VCaP (cell line): ENCODE results near the gene OGDH.

Experiments
- H3K27ac ChIP-seq: fragments of 450-650 bp; 2 replicates; pipeline ENCODE4 v1.5.1; 2017
- TF ChIP-seq, protein P1 (sequence below): fragments of 450-650 bp; conservative IDR thresholded peaks from 2 replicates; pipeline ENCODE4 v1.5.1; 2017; ENCODE audit warnings: mild to moderate bottlenecking, moderate library complexity

OGDH gene

DNA sequence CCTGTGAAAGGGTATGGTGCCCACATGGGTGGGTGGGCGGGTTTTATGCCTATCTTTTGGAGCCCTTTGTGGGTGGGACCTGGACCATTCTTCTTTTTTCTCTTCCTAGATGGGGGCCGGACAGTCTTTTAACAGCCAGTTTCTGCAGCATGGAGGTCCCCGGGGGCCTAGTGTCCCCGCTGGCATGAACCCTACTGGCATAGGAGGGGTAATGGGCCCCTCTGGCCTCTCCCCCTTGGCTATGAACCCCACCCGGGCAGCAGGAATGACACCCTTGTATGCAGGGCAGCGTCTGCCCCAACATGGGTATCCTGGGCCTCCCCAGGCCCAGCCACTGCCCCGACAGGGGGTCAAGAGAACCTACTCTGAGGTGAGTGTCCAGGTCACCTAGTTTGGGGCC, 151.3 kb downstream of the OGDH start:
- no peak overlapping the region for H3K27ac ChIP-seq
- TF ChIP-seq, protein P1, sequence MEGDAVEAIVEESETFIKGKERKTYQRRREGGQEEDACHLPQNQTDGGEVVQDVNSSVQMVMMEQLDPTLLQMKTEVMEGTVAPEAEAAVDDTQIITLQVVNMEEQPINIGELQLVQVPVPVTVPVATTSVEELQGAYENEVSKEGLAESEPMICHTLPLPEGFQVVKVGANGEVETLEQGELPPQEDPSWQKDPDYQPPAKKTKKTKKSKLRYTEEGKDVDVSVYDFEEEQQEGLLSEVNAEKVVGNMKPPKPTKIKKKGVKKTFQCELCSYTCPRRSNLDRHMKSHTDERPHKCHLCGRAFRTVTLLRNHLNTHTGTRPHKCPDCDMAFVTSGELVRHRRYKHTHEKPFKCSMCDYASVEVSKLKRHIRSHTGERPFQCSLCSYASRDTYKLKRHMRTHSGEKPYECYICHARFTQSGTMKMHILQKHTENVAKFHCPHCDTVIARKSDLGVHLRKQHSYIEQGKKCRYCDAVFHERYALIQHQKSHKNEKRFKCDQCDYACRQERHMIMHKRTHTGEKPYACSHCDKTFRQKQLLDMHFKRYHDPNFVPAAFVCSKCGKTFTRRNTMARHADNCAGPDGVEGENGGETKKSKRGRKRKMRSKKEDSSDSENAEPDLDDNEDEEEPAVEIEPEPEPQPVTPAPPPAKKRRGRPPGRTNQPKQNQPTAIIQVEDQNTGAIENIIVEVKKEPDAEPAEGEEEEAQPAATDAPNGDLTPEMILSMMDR, result no peak
